HG03520 (cell line): ENCODE results near the gene SMIM24.
"Not testable (repeated sequence)": the region's sequence is repeated elsewhere in the genome, so short reads cannot be mapped to it uniquely, and the experiment has no call there.

Experiments
- ATAC-seq: cut with Tn5 transposase; IDR thresholded peaks from one replicate; pipeline ENCODE4 v1.9.1; 2021; ENCODE audit warnings: mild to moderate bottlenecking, moderate library complexity; ENCODE audit not compliant: unreplicated experiment

The SMIM24 gene

GRCh38 chr19:3480383-3481091, at the start of gene SMIM24:
SMIM24 (minus strand) TSS chr19:3480525; CDS start chr19:3480463, 62 bp downstream.
- no peak for ATAC-seq

- ATAC-seq: not testable (repeated sequence)
Measured at GRCh38 chr19:3529299-3529698, 49.0 kb upstream of the SMIM24 start.

GRCh38 chr19:3528539-3529211, 48.4 kb upstream of the SMIM24 start:
- ATAC-seq: no peak

GRCh38 chr19:3528080-3528479, 47.8 kb upstream of the SMIM24 start:
- no peak for ATAC-seq

GRCh38 chr19:3527238-3527910, 47.0 kb upstream of the SMIM24 start:
- ATAC-seq: no peak

GRCh38 chr19:3526507-3527237, 46.3 kb upstream of the SMIM24 start:
- no peak for ATAC-seq

- no peak for ATAC-seq
Measured at GRCh38 chr19:3524904-3525451, 44.7 kb upstream of the SMIM24 start.

GRCh38 chr19:3524078-3524842, 43.9 kb upstream of the SMIM24 start:
- ATAC-seq: no peak

- no peak for ATAC-seq
Measured at GRCh38 chr19:3523361-3524077, 43.2 kb upstream of the SMIM24 start.

GRCh38 chr19:3522421-3523360, 42.4 kb upstream of the SMIM24 start:
- ATAC-seq: no peak

- ATAC-seq: no peak
Measured at GRCh38 chr19:3521104-3521445, 40.8 kb upstream of the SMIM24 start.

GRCh38 chr19:3520166-3521103, 40.1 kb upstream of the SMIM24 start:
- no peak for ATAC-seq

GRCh38 chr19:3519126-3519525, 38.8 kb upstream of the SMIM24 start:
- no peak for ATAC-seq

- no peak for ATAC-seq
Measured at GRCh38 chr19:3518659-3519058, 38.3 kb upstream of the SMIM24 start.

- no peak for ATAC-seq
Measured at GRCh38 chr19:3518255-3518654, 37.9 kb upstream of the SMIM24 start.

GRCh38 chr19:3517638-3518037, 37.3 kb upstream of the SMIM24 start:
- no peak for ATAC-seq

- ATAC-seq: no peak
Measured at GRCh38 chr19:3516675-3517207, 36.4 kb upstream of the SMIM24 start.
